H9 (cell line): ENCODE data around the gene NOP9. TPM values are rescaled to one million over a fixed set of nuclear protein-coding genes. Genes with fewer than 3 reads are reported as not detected.
A peak's percentile ranks its signal among the peaks of the same experiment; 100 is the strongest.

Experiments
- DNase-seq: peaks from one replicate; pipeline ENCODE4 v3.0.0-alpha.2; 2017
- H2AFZ ChIP-seq: one replicate; pipeline ENCODE4 v1.6.1; 2013; ENCODE audit warnings: mild to moderate bottlenecking, low read length, control low read depth, moderate library complexity
- H2AK5ac ChIP-seq: 2 replicates; pipeline ENCODE4 v1.6.1; 2013; ENCODE audit warnings: low read length, control low read depth, mixed read lengths; ENCODE audit not compliant: insufficient read length
- H2BK120ac ChIP-seq: one replicate; pipeline ENCODE4 v1.6.1; 2013; ENCODE audit warnings: low read depth, mild to moderate bottlenecking, low read length, control low read depth, inconsistent platforms; ENCODE audit not compliant: poor library complexity, severe bottlenecking
- H2BK12ac ChIP-seq: 2 replicates; pipeline ENCODE4 v1.6.1; 2013; ENCODE audit warnings: low read length, control low read depth, mixed read lengths, low read depth; ENCODE audit not compliant: insufficient read length
- H2BK15ac ChIP-seq: 2 replicates; pipeline ENCODE4 v1.6.1; 2013; ENCODE audit warnings: low read depth, low read length, control low read depth
- H2BK20ac ChIP-seq: one replicate; pipeline ENCODE4 v1.6.1; 2013; ENCODE audit warnings: low read depth, mild to moderate bottlenecking, low read length, control low read depth, inconsistent platforms; ENCODE audit not compliant: poor library complexity, severe bottlenecking
- H2BK5ac ChIP-seq: 2 replicates; pipeline ENCODE4 v1.6.1; 2013; ENCODE audit warnings: low read length, control low read depth, mixed read lengths; ENCODE audit not compliant: insufficient read length
- H3K14ac ChIP-seq: 2 replicates; pipeline ENCODE4 v1.6.1; 2013; ENCODE audit warnings: low read length, control low read depth; ENCODE audit not compliant: insufficient read depth
- H3K18ac ChIP-seq: 2 replicates; pipeline ENCODE4 v1.6.1; 2013; ENCODE audit warnings: low read depth, mild to moderate bottlenecking, mixed read lengths, low read length, control low read depth; ENCODE audit not compliant: insufficient read length
- H3K23ac ChIP-seq: 2 replicates; pipeline ENCODE4 v1.6.1; 2013; ENCODE audit warnings: low read length, control low read depth, mixed read lengths, low read depth; ENCODE audit not compliant: insufficient read length
- H3K23me2 ChIP-seq: 2 replicates; pipeline ENCODE4 v1.6.1; 2013; ENCODE audit warnings: low read depth, mild to moderate bottlenecking, mixed read lengths, low read length, control low read depth; ENCODE audit not compliant: insufficient read length, poor library complexity, severe bottlenecking
- H3K27ac ChIP-seq: 2 replicates; pipeline ENCODE4 v1.5.1; 2013; ENCODE audit warnings: low read length, control low read depth, mixed read lengths, low read depth; ENCODE audit not compliant: insufficient read length
- H3K27me3 ChIP-seq: 2 replicates; pipeline ENCODE4 v1.6.1; 2013; ENCODE audit warnings: low read length, control low read depth, inconsistent platforms; ENCODE audit not compliant: insufficient read depth
- H3K4ac ChIP-seq: 2 replicates; pipeline ENCODE4 v1.6.1; 2013; ENCODE audit warnings: low read depth, mild to moderate bottlenecking, control low read depth, inconsistent platforms, low read length, moderate library complexity
- H3K4me1 ChIP-seq: 2 replicates; pipeline ENCODE4 v1.6.1; 2013; ENCODE audit warnings: low read length, control low read depth, inconsistent platforms; ENCODE audit not compliant: insufficient read depth
- H3K4me2 ChIP-seq: 2 replicates; pipeline ENCODE4 v1.6.1; 2013; ENCODE audit warnings: low read length, control low read depth, mixed read lengths; ENCODE audit not compliant: insufficient read length, insufficient read depth
- H3K56ac ChIP-seq: 2 replicates; pipeline ENCODE4 v1.6.1; 2013; ENCODE audit warnings: low read depth, mild to moderate bottlenecking, mixed read lengths, low read length, control low read depth; ENCODE audit not compliant: insufficient read length
- H3K79me1 ChIP-seq: 2 replicates; pipeline ENCODE4 v1.6.1; 2013; ENCODE audit warnings: low read depth, mild to moderate bottlenecking, moderate library complexity, low read length, control low read depth, inconsistent platforms; ENCODE audit not compliant: insufficient read depth, poor library complexity, severe bottlenecking
- H3K79me2 ChIP-seq: 2 replicates; pipeline ENCODE4 v1.6.1; 2013; ENCODE audit warnings: low read length, control low read depth, inconsistent platforms; ENCODE audit not compliant: insufficient read depth
- H3K9ac ChIP-seq: 2 replicates; pipeline ENCODE4 v1.6.1; 2013; ENCODE audit warnings: low read length, control low read depth, mixed read lengths; ENCODE audit not compliant: insufficient read length; ENCODE audit errors: extremely low read depth
- H3K9me3 ChIP-seq: one replicate; pipeline ENCODE4 v1.6.1; 2013; ENCODE audit warnings: low read depth, low read length, inconsistent platforms; ENCODE audit not compliant: control insufficient read depth
- H3T11ph ChIP-seq: one replicate; pipeline ENCODE4 v1.6.1; 2013; ENCODE audit warnings: mild to moderate bottlenecking, low read length, control low read depth, inconsistent platforms
- H4K20me1 ChIP-seq: one replicate; pipeline ENCODE4 v1.6.1; 2013; ENCODE audit not compliant: control insufficient read depth, insufficient read length, insufficient read depth
- H4K5ac ChIP-seq: 2 replicates; pipeline ENCODE4 v1.6.1; 2013; ENCODE audit warnings: low read depth, mild to moderate bottlenecking, mixed read lengths, low read length, control low read depth; ENCODE audit not compliant: insufficient read length
- H4K8ac ChIP-seq: replicated peaks from 2 replicates; pipeline ENCODE4 v1.6.1; 2013; ENCODE audit warnings: low read length, control low read depth, mixed read lengths, low read depth; ENCODE audit not compliant: insufficient read length
- H4K91ac ChIP-seq: 2 replicates; pipeline ENCODE4 v1.6.1; 2013; ENCODE audit warnings: low read depth, mild to moderate bottlenecking, moderate library complexity, mixed read lengths, low read length, control low read depth; ENCODE audit not compliant: insufficient read length
- H3K27ac Mint-ChIP-seq, 3 experiments: 2 replicates in 2 of 3; 3 replicates in 1 of 3; pipeline ENCODE4 v1.8.0; 2020 to 2021; ENCODE audit warnings: mixed read lengths in 3 of 3, mild to moderate bottlenecking in 1 of 3, moderate library complexity in 1 of 3
- H3K27me3 Mint-ChIP-seq: 2 replicates; pipeline ENCODE4 v1.8.0; 2021; ENCODE audit warnings: low read depth, mild to moderate bottlenecking, moderate library complexity, mixed read lengths
- H3K36me3 Mint-ChIP-seq, 3 experiments: 2 replicates in 2 of 3; 3 replicates in 1 of 3; pipeline ENCODE4 v1.8.0; 2020 to 2021; ENCODE audit warnings: low read depth in 3 of 3, mixed read lengths in 3 of 3; ENCODE audit not compliant: insufficient read depth in 1 of 3
- H3K4me1 Mint-ChIP-seq, 2 experiments: 2 replicates each; pipeline ENCODE4 v1.8.0; 2020; ENCODE audit warnings: mixed read lengths in 2 of 2
- H3K4me3 Mint-ChIP-seq, 2 experiments: 2 replicates in 1 of 2; 3 replicates in 1 of 2; pipeline ENCODE4 v1.8.0; 2020 to 2021; ENCODE audit warnings: mild to moderate bottlenecking in 2 of 2, mixed read lengths in 2 of 2, moderate library complexity in 1 of 2
- H3K9me3 Mint-ChIP-seq, 2 experiments: 2 replicates in 1 of 2; 3 replicates in 1 of 2; pipeline ENCODE4 v1.8.0; 2020; ENCODE audit warnings: mild to moderate bottlenecking in 2 of 2, mixed read lengths in 2 of 2, moderate library complexity in 1 of 2
- WGBS: extraction: QIAGEN DNeasy Blood & Tissue Kit; methylation state at CpG from one replicate; pipeline ENCODE4 v1.1.7; 2013; ENCODE audit warnings: missing lambda C conversion rate, low lambda C conversion rate, mixed read lengths; ENCODE audit not compliant: insufficient read length; ENCODE audit errors: extremely low coverage; 5-methylcytosine and 5-hydroxymethylcytosine counted together
- total RNA-seq: library from RNA; stranded (reverse); gene quantifications from 2 replicates; pipeline ENCODE4 v1.2.1, GENCODE V29; 2021
- TF ChIP-seq, protein P1 (sequence below): fragments of 200-600 bp; sonication (generic); conservative IDR thresholded peaks from 3 replicates; pipeline ENCODE4 v1.8.0; 2021; ENCODE audit warnings: antibody characterized with exemption, mild to moderate bottlenecking

Gene NOP9
- total RNA-seq, 1 experiment from 2014 or later = 34.7 TPM

DNA sequence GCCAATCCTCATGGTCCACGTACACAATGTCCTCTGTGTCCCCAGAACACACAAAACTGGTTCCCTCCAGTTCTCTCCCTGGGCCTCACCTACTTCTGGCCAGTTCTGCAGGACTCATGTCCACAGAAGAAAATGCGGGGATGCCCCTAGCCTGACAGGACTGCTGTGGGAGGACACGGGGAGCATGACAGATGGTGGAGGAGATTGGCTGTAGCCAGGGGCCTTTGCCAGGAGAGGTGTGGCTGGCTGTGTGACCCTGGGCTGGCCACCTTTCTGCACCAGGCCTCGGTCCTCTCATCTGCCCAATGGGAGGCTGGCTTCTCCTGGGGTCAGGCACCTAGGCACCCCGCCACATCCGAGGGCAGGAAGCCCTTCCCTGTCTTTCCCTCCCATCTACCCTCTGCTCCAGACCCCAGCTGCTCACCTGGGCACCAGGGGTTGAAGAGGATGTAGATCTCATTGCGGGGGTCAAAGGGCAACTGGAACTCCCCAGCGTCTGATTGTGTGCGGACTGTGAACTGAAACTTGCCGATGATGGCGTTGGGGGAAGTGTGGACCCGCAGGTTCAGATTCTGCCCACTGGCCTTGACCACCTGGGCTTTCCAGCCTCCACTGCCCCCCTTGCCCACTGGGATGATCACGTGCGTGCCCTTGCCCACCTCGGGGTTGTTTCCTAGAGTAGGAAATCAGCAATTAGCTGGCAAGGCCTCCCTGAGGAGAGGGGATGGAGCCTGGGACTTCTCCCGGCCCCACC lies 39.4 kb upstream of the NOP9 start:
- Histone ChIP-seq H4K91ac (no peak overlapping the region), H2AK5ac (no peak overlapping the region), H3K4ac (no peak overlapping the region), H4K8ac (no peak overlapping the region), H3K23ac (no peak overlapping the region), H3K27me3 (no peaks in the 10 kb centered on the region), H3K79me2 (no peaks in the 10 kb centered on the region), H3K9me3 (no peaks in the 10 kb centered on the region), H3K14ac (no peak overlapping the region; the same call in 1 of the 2 replicates), H2AFZ (no peak overlapping the region), H3K23me2 (no peaks in the 10 kb centered on the region), H2BK20ac (no peak overlapping the region), H3K4me1 (no peaks in the 10 kb centered on the region), H2BK5ac (no peak overlapping the region), H4K5ac (no peak overlapping the region), H2BK12ac (no peak overlapping the region), H3K79me1 (no peaks in the 10 kb centered on the region), H3K9ac (no peak overlapping the region), H3K18ac (no peak overlapping the region), H2BK15ac (no peak overlapping the region), H3K27ac (no peak overlapping the region), H4K20me1 (no peaks in the 10 kb centered on the region), H3T11ph (no peak overlapping the region), H3K56ac (no peak overlapping the region), H2BK120ac (no peak overlapping the region), H3K4me2 (no peak overlapping the region)
- Mint-ChIP-seq H3K4me3 (no peak overlapping the region), H3K9me3 (no peaks in the 10 kb centered on the region), H3K27ac (peak overlapping the region in 1 of 3 experiments; percentile 85; a peak in 2 of 7 replicates), H3K36me3 (no peaks in the 10 kb centered on the region), H3K4me1 (no peaks in the 10 kb centered on the region; a peak in 2 of 4 replicates), H3K27me3 (no peaks in the 10 kb centered on the region; the same call in 1 of the 2 replicates)
- DNase-seq = no peak
- TF ChIP-seq, protein P1, sequence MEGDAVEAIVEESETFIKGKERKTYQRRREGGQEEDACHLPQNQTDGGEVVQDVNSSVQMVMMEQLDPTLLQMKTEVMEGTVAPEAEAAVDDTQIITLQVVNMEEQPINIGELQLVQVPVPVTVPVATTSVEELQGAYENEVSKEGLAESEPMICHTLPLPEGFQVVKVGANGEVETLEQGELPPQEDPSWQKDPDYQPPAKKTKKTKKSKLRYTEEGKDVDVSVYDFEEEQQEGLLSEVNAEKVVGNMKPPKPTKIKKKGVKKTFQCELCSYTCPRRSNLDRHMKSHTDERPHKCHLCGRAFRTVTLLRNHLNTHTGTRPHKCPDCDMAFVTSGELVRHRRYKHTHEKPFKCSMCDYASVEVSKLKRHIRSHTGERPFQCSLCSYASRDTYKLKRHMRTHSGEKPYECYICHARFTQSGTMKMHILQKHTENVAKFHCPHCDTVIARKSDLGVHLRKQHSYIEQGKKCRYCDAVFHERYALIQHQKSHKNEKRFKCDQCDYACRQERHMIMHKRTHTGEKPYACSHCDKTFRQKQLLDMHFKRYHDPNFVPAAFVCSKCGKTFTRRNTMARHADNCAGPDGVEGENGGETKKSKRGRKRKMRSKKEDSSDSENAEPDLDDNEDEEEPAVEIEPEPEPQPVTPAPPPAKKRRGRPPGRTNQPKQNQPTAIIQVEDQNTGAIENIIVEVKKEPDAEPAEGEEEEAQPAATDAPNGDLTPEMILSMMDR = no peak
- WGBS = no CpG with 5 or more reads among the region's 16 CpGs
